HG02623 (cell line): ENCODE data around the gene OR51E1.

Source experiments
- ATAC-seq: cut with Tn5 transposase; IDR thresholded peaks from one replicate; pipeline ENCODE4 v1.9.1; 2021; ENCODE audit warnings: moderate library complexity; ENCODE audit not compliant: unreplicated experiment

Gene OR51E1

DNA sequence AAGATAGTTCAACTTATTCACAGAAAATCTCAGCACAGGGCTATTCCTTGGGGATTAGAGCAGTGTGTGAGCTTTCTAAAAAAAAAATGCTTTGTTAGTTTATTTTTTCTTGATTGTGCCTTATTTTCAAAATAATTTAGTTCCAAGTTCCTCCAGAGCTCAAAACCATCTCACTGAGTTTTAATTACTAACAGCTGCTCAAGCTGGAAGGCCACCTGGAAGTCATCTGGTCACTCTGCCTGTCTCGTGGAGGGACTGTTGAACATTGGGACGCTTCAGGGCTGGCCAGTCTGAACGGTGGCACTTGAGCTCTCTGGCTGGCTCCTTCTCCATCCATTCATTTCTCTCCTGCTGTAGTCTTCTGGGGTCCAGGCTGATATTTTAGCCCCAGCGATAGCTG is 4.0 kb downstream of the OR51E1 start:
- no peak for ATAC-seq

DNA sequence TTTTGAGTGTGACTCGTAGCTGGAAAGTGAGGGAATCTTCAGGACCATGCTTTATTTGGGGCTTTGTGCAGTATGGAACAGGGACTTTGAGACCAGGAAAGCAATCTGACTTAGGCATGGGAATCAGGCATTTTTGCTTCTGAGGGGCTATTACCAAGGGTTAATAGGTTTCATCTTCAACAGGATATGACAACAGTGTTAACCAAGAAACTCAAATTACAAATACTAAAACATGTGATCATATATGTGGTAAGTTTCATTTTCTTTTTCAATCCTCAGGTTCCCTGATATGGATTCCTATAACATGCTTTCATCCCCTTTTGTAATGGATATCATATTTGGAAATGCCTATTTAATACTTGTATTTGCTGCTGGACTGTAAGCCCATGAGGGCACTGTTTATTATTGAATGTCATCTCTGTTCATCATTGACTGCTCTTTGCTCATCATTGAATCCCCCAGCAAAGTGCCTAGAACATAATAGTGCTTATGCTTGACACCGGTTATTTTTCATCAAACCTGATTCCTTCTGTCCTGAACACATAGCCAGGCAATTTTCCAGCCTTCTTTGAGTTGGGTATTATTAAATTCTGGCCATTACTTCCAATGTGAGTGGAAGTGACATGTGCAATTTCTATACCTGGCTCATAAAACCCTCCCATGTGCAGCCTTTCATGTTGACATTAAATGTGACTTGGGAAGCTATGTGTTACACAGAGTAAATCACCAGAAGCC is 11.0 kb downstream of the OR51E1 start:
- no peak for ATAC-seq

DNA sequence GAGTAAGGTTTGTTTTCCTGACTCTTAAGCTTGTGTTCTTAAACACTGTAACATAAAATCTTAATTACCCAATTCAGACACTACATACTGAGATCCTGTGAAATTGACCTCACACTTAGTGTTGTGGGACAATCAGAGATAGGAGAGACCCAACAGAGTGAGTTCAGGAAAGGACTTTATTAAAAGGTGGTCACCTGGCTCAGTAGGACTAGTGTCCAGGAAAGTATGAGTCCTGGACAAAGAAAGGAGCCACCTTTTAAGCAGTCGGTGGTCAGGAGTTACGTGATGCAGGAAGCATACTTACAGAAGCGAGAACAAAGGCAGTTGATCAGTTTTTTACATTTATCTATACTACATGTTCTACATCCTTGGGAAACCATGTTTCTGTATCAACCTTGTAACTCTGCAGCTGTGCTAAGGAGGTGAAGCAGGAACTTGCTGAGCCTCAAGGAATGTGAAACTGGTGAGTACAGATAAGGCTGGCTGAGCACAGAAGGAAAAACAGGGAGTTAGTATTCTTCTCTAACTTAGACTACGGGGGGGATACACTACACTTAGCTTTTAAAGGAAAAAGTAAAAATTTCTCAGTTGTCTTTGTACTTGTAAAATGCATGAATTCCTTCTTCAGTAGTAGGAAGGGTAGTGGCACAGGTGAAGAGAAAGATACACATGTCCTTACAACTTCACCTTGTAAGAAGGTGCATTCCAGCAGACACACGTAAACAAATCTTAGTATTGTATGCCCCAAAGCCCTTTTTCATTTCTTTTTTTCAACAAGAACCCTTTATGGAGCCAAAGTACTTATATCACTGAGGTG is 15.1 kb downstream of the OR51E1 start:
- ATAC-seq: no peak

DNA sequence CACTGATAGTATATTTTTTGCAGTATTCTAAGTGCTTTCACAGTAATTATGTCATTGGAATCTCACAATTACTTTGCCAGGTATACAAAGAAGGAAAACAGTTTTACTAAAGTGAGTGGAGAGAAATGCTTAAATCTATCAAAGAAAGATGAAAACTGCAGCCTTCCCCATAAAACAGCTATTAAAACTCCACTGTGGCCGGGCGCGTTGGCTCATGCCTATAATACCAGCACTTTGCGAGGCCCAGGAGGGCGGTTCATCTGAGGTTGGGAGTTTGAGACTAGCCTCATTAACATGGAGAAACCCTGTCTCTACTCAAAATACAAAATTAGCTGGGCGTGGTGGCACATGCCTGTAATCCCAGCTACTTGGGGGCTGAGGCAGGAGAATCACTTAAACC is 19.1 kb downstream of the OR51E1 start:
- no peak for ATAC-seq

DNA sequence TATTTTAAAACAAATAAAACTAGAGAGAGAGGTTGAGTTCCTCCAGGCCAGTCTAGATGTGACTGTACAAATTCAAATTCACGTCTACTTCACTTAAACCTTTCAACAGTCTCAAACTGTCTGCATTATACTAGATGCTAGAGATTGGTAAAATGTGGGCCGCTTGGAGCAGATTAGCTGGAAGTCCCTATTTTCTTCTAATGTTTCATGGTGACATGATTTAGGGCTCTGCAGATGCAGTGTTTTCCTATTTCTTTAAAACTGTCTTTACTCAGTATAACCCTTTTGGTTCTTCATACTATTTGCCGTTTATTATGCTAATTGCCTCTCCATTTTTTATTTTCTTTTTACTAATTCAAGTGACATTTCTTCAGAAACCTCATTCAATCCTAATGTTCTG is 20.4 kb downstream of the OR51E1 start:
- no peak for ATAC-seq

DNA sequence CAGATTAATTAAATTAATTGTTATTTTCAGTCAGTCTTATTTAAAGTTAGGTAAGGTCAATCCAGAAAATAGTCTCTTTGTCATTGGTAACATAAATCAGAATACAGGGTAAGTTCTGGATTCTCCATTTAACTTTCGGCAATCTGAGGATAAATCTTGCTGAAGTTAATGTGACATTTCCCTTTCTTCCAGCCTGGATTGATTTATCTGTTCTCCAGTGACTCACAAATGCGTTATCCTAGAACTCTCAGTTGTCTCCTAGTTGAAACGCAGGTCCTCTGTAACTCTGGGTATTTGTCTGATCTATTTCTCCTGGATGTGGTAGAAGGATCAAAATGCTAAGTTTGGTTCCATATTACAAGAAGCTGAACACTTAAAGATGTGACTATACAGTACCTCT is 21.0 kb downstream of the OR51E1 start:
- no peak for ATAC-seq

DNA sequence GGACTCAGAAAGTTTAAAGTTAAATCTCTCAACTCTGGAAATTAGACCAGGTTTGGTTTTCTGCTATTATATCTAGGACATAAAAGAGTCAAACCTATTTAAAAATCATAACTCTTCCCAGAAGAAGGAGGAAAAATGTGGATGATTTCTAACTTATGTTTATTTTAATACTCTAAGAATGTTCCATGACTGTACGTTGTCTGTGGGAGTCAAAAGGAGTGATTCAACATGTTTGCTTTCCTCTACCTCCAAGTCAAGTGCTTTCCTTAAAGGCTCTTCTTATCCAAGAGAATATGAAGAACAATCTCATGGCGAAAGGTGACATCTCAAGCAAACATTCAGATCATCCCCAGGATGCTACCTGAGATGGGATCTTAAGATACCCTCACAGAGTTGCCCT is 21.6 kb downstream of the OR51E1 start:
- ATAC-seq: no peak

DNA sequence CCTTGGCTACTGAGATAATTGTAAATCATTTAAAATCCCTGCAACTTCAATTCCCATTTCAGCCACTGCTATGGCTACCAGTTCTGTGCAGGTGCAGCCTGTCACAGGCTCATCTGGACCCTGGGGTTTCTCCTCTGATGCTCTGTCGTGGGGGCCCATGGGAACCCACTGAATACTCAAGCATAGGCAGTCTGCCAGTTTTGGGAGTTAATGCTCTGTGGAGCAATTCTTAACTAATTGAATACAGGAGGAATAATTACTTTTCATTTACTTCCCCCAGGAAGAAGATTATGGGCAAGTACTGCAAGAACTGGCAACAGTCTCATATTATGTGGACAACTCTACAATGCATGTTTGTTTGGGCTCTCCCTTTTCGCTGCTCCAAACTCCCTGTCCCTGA is 28.0 kb downstream of the OR51E1 start:
- ATAC-seq: no peak

DNA sequence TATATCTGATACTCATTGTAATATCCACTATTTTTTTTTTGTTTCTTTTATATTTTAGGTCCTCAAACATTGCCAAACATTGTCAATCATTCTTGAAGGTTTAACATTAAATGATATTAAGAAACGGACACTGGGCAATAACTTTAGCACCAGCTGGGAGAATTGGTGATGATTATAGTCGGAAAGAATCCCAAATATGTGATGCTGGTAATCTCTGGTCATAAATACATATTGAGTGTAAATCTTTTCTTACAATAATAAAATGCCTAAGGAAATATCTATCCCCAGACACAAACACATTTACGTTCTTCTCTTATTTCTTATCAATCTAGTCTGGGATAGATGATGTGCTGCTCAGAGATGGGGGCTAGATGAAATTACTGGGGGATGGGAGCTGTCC is 28.7 kb downstream of the OR51E1 start:
- no peak for ATAC-seq

DNA sequence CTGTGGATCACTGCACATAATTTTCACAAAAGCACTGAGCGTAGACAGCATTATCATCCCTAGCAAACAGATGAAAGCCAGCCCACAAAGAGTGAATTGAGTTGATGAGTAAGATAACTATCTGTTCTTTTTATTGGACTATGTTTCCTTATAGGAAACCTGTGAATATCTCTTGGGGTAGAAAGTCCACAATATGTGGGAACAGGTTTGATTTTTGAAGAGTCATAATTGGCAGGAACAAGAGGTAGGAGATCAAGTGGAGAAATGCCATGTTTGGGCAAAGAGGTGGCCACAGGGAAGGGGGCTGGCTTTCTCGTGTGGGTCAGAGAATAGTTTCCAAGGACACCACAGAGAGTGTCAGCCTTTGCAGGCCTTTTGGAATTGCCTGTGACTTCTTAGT is 30.0 kb downstream of the OR51E1 start:
- ATAC-seq: no peak

DNA sequence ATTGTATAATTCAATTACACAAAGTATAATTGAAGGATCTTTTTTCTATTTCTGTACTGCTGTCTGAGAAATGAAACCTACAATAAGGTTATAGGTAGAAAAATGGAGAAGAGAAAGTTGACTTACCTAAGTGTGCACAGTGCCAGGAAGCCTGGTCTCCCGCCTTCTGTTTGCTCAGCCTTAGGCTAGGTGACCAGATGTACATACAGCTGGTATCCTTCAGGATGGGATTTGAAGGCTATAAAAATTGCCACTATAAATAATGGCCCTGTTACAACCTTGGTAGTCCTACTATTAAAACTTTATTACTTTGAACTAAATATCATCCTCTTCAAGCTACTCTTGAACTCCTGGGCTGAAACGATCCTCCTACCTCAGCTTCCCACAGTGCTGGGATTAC is 34.2 kb downstream of the OR51E1 start:
- ATAC-seq: no peak

DNA sequence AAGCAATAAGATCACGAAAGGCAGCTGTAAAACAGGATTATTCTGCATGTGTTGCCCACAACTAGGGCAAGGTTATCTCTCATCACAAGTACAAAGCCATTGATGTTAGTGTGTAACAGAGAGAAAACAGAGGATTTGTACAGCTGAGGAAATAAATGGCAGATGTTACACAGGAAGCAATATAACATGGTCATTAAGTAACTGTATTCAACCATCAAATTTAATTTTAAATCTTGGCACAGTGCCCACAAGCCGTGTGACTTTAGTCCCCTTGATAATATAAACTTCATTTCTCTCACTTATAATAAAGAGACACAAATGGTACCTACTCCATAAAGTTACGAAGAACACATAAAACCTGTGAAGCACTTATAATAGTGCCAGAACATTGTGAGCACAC is 36.6 kb downstream of the OR51E1 start:
- no peak for ATAC-seq

DNA sequence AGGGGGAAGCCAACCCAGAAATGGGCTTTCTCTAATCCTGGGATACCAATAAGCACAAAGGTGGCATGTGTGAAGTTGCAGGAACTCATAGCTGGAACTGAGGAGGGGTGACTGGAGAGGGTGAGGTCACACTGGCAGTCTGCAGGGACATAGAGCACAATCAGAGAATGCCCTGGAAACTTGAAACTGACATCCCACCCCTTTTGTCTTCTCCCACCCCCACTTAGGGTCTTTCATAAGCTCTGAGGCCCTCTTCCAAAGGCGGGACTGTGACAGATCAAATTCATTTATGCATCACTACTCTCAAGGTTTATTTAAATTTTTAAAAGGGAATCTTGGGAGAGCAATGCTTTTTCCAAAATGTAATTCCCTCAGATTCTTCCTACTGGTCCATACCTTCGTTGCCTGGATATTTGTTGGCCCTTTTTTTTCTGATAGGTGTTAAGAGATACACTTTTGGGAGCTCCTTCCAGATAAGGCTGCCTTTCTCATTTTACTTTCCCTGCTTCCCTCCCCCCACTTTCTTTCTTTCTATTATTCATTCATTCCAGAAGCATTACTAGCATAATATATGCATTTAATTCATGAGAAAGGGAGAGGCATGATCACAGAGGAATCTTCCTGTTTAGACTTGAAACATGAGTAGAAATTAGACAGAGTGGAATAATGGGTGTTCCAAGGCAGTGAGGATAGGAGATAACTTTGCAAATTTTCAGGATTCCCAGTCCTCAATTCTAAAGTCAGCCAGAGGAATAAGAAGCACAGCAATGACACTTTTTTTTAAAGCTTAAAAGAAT is 39.0 kb downstream of the OR51E1 start:
- ATAC-seq: no peak

DNA sequence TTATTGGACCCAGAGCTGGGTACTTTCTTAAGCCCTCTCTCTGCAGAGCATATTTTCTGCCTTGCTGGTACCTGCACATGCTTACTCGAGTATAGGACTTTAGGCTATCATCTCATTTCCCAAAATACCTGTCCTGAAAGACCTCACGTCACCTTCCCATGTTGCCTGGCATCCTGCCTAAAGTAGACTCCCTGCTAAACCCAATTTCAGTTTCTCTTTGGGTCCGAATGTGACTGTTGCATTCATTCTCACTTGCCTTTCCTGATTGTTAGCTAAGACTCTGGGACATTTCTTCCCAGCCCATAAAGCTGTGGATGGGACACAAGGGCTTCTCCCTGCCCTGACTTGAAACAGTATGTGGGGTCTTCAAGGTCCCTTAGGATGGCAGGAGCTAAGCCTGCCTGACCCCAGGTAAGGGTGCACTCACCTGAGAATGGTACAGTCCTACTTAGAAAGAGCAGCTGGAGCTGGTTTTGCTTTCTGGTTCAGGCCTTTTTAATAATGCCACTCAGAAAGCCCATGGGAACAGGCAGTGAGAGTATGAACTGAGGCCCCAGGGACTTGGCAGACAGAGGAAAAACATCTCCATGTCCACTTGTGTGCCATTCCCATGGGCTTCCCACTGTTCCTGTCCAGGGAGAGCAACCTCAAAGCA is 41.0 kb downstream of the OR51E1 start:
- ATAC-seq: no peak

DNA sequence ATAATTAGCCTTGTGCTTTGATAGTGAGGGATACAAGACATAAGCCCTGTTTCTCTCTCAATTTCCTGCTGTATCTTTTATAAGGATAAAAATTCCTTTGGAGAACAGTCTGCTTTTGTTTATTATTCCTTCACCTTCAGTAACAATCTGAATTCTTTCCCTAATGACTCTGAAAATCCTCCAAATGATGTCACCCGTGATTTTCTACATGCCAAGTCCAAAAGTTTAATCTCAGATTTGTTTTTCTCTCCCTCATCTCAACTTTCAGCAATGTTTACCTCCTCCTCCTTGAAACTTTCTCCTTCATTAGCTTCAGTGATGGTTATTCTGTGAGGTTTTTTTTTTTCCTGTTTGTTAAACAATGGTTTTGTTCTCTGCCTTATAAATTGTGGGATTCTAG is 51.7 kb downstream of the OR51E1 start:
- no peak for ATAC-seq

DNA sequence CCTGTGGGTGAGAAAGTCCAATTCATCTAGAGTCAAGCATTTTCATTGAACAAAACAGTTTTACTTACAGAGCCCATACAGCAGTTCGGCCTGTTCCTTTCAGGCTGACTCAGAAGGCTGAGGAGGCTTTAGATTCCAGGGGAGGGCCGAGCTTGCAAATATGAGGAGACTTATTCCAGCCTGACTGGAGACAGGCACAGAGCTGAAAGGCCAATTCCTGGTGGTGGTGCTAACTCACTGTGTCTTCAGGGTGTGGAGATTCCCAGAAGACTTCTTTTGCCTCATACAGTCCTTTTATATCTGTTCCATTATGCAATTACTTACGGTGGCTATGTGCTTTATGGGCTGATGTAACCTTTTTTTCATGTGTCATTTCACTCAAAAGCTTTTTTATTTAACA is 53.8 kb downstream of the OR51E1 start, which contains the start of gene OR51E2:
OR51E2 (minus strand) TSS at position 269 of the 400 bp plus-strand sequence. CDS start 15,142 bp downstream, outside the sequence.
- no peak for ATAC-seq

DNA sequence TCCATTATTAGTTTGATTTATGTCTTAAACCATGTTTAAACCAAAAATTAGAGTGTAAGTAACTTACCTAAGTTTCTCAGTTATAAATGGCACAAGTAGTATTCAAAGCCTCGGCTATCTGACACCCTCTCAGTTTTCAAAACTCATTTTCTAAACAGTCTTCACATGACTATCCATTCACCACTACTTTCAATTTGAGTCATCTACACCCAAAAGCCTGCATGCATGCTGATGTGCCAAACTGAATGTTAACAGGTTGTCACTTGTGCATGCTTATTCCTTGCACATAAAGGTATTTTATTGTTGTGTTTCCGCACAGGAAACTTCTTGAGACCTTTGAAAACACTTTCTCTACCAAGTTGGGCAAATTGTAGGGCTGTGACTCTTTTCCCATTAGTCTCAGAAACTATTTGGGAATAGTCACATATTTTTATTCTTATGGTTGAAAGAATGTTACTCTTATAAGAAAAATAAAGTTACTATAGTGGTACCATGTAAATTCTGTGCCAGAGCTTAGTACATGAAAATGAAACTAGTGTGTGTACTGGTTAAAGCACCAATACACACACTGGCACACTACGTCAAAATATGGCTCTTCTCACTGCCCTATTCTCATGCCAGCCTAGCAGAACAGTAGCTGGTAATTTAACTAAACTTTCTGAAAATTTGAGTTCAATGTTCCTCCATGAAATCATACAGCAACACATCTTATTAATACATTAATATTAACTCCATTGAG is 56.1 kb downstream of the OR51E1 start:
- ATAC-seq: peak; percentile 88

DNA sequence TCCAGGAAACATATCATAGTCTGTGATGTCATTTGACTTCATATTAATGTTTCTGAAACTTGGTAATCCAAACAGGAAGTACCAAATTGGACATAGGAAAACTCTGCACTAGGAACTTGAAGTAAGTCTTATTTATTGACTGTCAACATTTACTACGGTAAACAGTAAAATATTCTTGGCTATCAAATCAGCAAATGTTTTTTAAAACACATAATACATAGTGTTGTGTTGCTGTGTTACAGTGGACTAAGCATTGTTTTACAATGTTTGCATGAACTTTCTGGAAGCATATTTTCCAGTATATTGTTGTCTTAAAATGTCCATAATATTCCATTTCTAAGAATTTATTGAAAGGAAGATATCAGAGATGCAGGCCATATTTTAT is 56.6 kb downstream of the OR51E1 start:
- no peak for ATAC-seq

DNA sequence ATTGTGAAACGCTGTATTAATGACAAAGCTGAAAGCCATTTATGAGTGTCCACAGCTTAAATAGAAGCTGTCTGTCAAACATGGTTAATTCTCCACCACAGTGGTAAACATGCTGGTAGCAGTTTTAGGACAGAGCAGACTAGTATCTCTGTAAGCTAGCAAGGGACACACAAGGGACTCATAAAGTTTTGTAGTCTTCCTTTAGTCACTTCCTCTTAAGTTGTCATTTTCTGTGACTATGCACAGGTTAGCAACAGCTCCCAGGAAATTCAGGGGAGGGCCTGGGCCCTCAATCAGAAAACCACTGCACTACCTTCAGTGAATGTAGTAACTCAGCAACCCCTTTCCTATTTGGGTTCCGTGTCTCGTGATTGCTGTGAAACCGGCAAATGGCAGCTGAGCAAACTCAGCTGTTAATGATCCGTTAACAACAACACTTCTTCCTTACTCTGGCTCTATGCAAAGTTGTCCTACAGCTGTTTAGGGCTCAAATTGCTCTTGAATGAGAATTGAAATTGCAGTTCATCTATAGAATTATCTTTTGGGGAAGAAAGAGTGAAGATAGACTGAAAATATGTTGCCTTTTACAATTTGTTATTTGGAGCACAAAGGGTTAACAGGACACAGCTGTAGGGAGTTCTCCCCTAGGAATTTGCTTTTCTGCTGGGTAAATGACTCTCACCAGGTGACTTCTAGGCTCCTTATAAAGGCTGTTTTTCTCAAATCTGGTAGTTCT is 60.4 kb downstream of the OR51E1 start, which contains the start of gene MMP26:
MMP26 (plus strand) TSS at position 731 of the 736 bp plus-strand sequence.
- ATAC-seq: peak; percentile 62
